Transverse colon (tissue), 4 donors: ENCODE measurements around the gene ZFHX3. TPM values are rescaled to one million over a fixed set of nuclear protein-coding genes. Genes with fewer than 3 reads are reported as not detected.

Source experiments
- DNase-seq: peaks from one replicate; pipeline ENCODE4 v3.0.0-alpha.2; 2019
- H3K27ac ChIP-seq, 4 donors: fragments of 200-600 bp; sonication (generic); 2 replicates each; pipeline ENCODE4 v1.5.1; 2016 to 2018; ENCODE audit warnings: inconsistent platforms in 4 of 4
- H3K27me3 ChIP-seq: fragments of 200-600 bp; sonication (generic); 2 replicates; pipeline ENCODE4 v1.5.1; 2017; ENCODE audit warnings: inconsistent platforms
- H3K36me3 ChIP-seq, 4 donors: fragments of 200-600 bp; sonication (generic); 2 replicates each; pipeline ENCODE4 v1.5.1; 2017 to 2019; ENCODE audit warnings: inconsistent platforms in 4 of 4
- H3K4me1 ChIP-seq, 4 donors: fragments of 200-600 bp; sonication (generic); 2 replicates each; pipeline ENCODE4 v1.5.1; 2017 to 2020; ENCODE audit warnings: inconsistent platforms in 4 of 4
- H3K4me3 ChIP-seq, 4 donors: fragments of 200-600 bp; sonication (generic); 1 replicate in 1 of 4; 2 replicates in 3 of 4; pipeline versions ENCODE4 v1.5.1 to v1.6.1; 2017 to 2019; ENCODE audit warnings: inconsistent platforms in 4 of 4
- H3K9me3 ChIP-seq, 2 donors: fragments of 200-600 bp; sonication (generic); 2 replicates each; pipeline ENCODE4 v1.5.1; 2017 to 2019; ENCODE audit warnings: inconsistent platforms in 2 of 2
- EP300 ChIP-seq: sonication (generic); formaldehyde crosslinking; IDR thresholded peaks from one replicate; pipeline ENCODE4 v1.6.1; 2017; ENCODE audit warnings: antibody characterized with exemption, low read depth
- POLR2A ChIP-seq: fragments of 450-650 bp; IDR thresholded peaks from one replicate; pipeline ENCODE4 v1.6.1; 2016; ENCODE audit warnings: antibody characterized with exemption, mild to moderate bottlenecking, moderate library complexity
- POLR2AphosphoS5 ChIP-seq, 3 donors: sonication (generic); formaldehyde crosslinking; IDR thresholded peaks; one replicate each; pipeline ENCODE4 v1.6.1; 2016; ENCODE audit warnings: antibody characterized with exemption in 3 of 3
- WGBS, 2 donors: methylation state at CpG; one replicate each; pipeline ENCODE4 v1.1.5; 2018; ENCODE audit warnings: low coverage in 1 of 2; 5-methylcytosine and 5-hydroxymethylcytosine counted together
- in situ Hi-C, 4 donors: fragments of 200-750 bp; cut with MboI; loops; one replicate each; pipeline versions ENCODE4 v1.15.0 to v1.15.1; 2017; ENCODE audit warnings: low sequenced_read_pairs in 3 of 4, low pct_ligation_motif_present in 1 of 4, low pct_unique_long_range_greater_than_20kb in 1 of 4
- intact Hi-C: fragments of 100-400 bp; cut with DNase I; formaldehyde crosslinking; loops from one replicate; pipeline ENCODE4 v1.15.1; 2023; ENCODE audit warnings: low total_unique reads
- total RNA-seq, 4 donors: library from RNA; depleted of rRNA; stranded (reverse); fragments of >200 nt; gene quantifications; one replicate each; pipeline ENCODE4 v1.1.0, GENCODE V29; 2016
- TF ChIP-seq, protein P1 (sequence below), 5 experiments: fragments of 200-600 bp in 3 of 5; fragments of 450-650 bp in 2 of 5; sonication (generic) in 3 of 5; IDR thresholded peaks; 1 replicate in 2 of 5; 2 replicates in 3 of 5; pipeline ENCODE4 v1.5.1; 2016 to 2017; ENCODE audit warnings: antibody characterized with exemption in 5 of 5, inconsistent platforms in 3 of 5, mild to moderate bottlenecking in 2 of 5, moderate library complexity in 1 of 5

ZFHX3 gene
- total RNA-seq, 4 donors from 2014 or later = 12.3 to 23.7 (median 15.3) TPM

DNA sequence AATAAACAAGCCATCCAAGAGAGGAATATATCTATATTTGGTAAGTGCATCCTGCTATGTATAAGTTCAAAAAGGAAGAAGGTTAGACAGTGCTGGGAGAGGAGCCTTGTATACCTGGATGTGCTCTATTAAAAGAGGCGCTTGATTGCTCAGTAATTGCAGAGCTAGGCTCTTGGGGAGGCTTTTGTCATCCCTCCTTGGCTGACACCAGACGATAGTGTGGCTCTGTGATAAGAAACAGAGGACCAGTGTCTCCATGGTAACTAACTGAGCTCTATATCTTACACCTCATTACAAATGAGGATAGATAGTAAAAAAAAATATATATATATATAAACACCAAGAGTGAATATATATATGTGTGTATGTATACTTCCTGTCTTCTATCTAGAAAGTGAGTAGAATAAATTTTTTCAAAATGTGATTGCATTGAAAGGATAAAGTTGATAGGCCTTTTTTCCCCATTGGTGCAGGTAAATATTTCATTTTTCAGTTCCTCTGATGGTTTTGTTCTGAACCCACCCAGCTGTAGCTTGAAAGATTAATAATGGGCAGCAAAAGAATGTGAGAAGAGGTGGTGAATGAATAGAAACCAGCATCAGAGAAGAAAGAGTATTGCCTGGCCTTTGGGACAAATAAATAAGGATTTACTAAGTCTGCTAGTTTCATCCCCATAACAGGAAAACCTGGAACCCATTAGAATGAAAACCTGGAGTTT lies 303.7 kb downstream of the ZFHX3 start:
- Histone ChIP-seq H3K36me3 (no peaks in the 10 kb centered on the region), H3K9me3 (no peaks in the 10 kb centered on the region), H3K4me3 (no peak overlapping the region), H3K27ac (no peak overlapping the region), H3K4me1 (no peaks in the 10 kb centered on the region), H3K27me3 (no peaks in the 10 kb centered on the region)
- intact Hi-C loops = no loop called here
- WGBS, 2 donors = 89% methylated on average over 2 of the region's 2 CpGs; no CpG with 5 or more reads in 1 of the 2 donors
- DNase-seq = no peak
- in situ Hi-C loops = no loop called here
- TF ChIP-seq EP300 (no peak), POLR2A (no peak), POLR2AphosphoS5 (IDR thresholded peaks at IDR 0.05) (no peak)
- TF ChIP-seq, protein P1, sequence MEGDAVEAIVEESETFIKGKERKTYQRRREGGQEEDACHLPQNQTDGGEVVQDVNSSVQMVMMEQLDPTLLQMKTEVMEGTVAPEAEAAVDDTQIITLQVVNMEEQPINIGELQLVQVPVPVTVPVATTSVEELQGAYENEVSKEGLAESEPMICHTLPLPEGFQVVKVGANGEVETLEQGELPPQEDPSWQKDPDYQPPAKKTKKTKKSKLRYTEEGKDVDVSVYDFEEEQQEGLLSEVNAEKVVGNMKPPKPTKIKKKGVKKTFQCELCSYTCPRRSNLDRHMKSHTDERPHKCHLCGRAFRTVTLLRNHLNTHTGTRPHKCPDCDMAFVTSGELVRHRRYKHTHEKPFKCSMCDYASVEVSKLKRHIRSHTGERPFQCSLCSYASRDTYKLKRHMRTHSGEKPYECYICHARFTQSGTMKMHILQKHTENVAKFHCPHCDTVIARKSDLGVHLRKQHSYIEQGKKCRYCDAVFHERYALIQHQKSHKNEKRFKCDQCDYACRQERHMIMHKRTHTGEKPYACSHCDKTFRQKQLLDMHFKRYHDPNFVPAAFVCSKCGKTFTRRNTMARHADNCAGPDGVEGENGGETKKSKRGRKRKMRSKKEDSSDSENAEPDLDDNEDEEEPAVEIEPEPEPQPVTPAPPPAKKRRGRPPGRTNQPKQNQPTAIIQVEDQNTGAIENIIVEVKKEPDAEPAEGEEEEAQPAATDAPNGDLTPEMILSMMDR (IDR thresholded peaks at IDR 0.05) = no peak

- no peaks in the 10 kb centered on the region for H3K9me3 ChIP-seq
- WGBS, 2 donors = 87 to 90% methylated on average over 8 of the region's 8 CpGs
- no peak for DNase-seq
These were observed 304.7 kb downstream of the ZFHX3 start for GRCh38 chr16:72743011-72743761.

DNA sequence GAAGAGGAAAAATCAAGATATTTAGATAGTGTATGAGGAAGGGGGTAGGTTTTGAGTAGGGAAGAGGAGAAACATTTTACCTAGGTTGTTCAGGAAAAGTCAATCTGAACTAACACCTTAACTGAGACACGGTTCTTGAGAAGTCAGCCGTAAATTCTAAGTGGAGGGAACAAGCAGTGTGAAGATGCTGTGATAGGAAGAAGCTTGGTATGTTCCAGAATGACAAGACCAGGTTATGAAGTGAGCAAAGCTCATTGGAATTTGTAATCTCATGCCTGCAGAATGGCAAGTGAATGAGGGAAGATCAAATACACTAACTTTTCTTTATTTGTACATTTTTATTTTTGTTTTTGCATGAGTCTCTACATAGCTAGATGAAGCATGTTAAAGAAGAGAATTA lies 307.6 kb downstream of the ZFHX3 start:
- intact Hi-C loops (no loop called here), in situ Hi-C loops (no loop called here)
- H3K36me3 ChIP-seq = no peaks in the 10 kb centered on the region
- H3K4me1 ChIP-seq = no peaks in the 10 kb centered on the region
- no peak overlapping the region for H3K4me3 ChIP-seq
- H3K9me3 ChIP-seq = no peaks in the 10 kb centered on the region
- no peak for DNase-seq
- H3K27ac ChIP-seq = no peak overlapping the region
- TF ChIP-seq POLR2A (no peak), EP300 (no peak), POLR2AphosphoS5 (IDR thresholded peaks at IDR 0.05) (no peak)
- TF ChIP-seq, protein P1 (IDR thresholded peaks at IDR 0.05) = no peak
- WGBS, 2 donors = 71 to 79% methylated on average over 2 of the region's 2 CpGs
- no peaks in the 10 kb centered on the region for H3K27me3 ChIP-seq

More at GRCh38 chr16:72743011-72743761, 304.7 kb downstream of the ZFHX3 start:
- H3K4me3 ChIP-seq = no peak overlapping the region
- no peak overlapping the region for H3K27ac ChIP-seq
- H3K36me3 ChIP-seq = no peaks in the 10 kb centered on the region
- no peaks in the 10 kb centered on the region for H3K4me1 ChIP-seq
- in situ Hi-C loops (no loop called here), intact Hi-C loops (no loop called here)
- H3K27me3 ChIP-seq = no peaks in the 10 kb centered on the region
- TF ChIP-seq, protein P1 (IDR thresholded peaks at IDR 0.05) = no peak
- TF ChIP-seq POLR2A = no peak
- no peak for TF ChIP-seq EP300
- no peak for TF ChIP-seq POLR2AphosphoS5 (IDR thresholded peaks at IDR 0.05)

DNA sequence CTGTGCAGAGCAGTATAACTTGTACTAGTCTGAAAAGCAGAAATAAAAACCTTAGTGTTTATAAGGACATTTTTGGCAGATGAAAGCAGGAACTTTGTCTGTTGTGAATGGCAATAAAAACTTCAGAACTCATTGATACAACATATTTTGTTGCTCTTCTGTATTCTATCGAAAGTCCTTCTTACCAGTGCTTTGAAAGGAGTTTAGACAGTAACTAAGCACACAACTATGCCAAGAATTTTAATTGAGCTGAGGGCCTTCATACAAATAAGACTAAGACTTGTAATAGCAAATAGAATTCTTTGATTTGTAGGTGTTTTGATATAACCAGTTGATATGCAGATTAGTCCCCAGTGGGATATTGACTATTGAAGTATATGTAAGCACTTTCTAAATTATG lies 308.4 kb downstream of the ZFHX3 start:
- intact Hi-C loops (no loop called here), in situ Hi-C loops (no loop called here)
- H3K36me3 ChIP-seq = no peaks in the 10 kb centered on the region
- WGBS, 2 donors = 50 to 52% methylated on average over 1 of the region's 1 CpG
- H3K27me3 ChIP-seq = no peaks in the 10 kb centered on the region
- DNase-seq = no peak
- TF ChIP-seq POLR2AphosphoS5 (IDR thresholded peaks at IDR 0.05) (no peak), EP300 (no peak), POLR2A (no peak)
- TF ChIP-seq, protein P1 (IDR thresholded peaks at IDR 0.05) = no peak
- H3K9me3 ChIP-seq = no peaks in the 10 kb centered on the region
- H3K4me1 ChIP-seq = no peaks in the 10 kb centered on the region
- no peak overlapping the region for H3K27ac ChIP-seq
- no peak overlapping the region for H3K4me3 ChIP-seq
